Adrenal gland (tissue), 5 donors: Measurements from ENCODE around the gene LMNB1.

Experiments
- CTCF ChIP-seq, 6 experiments: fragments of 450-650 bp in 4 of 6; fragments of 200-600 bp in 2 of 6; sonication (generic) in 1 of 6; IDR thresholded peaks; 1 replicate in 5 of 6; 2 replicates in 1 of 6; pipeline versions ENCODE4 v1.5.1 to v1.8.0; 2016 to 2021; ENCODE audit warnings: antibody characterized with exemption in 6 of 6, mild to moderate bottlenecking in 2 of 6, moderate library complexity in 1 of 6
- POLR2A ChIP-seq, 2 donors: fragments of 450-650 bp; IDR thresholded peaks; one replicate each; pipeline ENCODE4 v1.6.1; 2017; ENCODE audit warnings: antibody characterized with exemption in 2 of 2, mild to moderate bottlenecking in 2 of 2, moderate library complexity in 1 of 2
- donor health status: DM: no; HTN: no; CAD: no.

- TF ChIP-seq CTCF (IDR thresholded peaks at IDR 0.05) (no peak), POLR2A (IDR thresholded peaks at IDR 0.05) (no peak)
These were observed 16.2 kb downstream of the LMNB1 start for GRCh38 chr5:126793097-126793496.
